Vagina (tissue), 2 donors: ENCODE data around the gene SLC1A3.
"Not testable (repeated sequence)": the region's sequence is repeated elsewhere in the genome, so short reads cannot be mapped to it uniquely, and the experiment has no call there.

ENCODE experiments used
- POLR2A ChIP-seq, 2 donors: fragments of 450-650 bp; IDR thresholded peaks; one replicate each; pipeline ENCODE4 v1.6.1; 2017; ENCODE audit warnings: antibody characterized with exemption in 2 of 2, mild to moderate bottlenecking in 2 of 2, moderate library complexity in 2 of 2
- POLR2AphosphoS5 ChIP-seq, 2 donors: sonication (generic); formaldehyde crosslinking; IDR thresholded peaks; one replicate each; pipeline ENCODE4 v1.9.0; 2017; ENCODE audit warnings: antibody characterized with exemption in 2 of 2, mild to moderate bottlenecking in 2 of 2, low read depth in 1 of 2; ENCODE audit not compliant: insufficient read depth in 1 of 2

GRCh38 chr5:36643841-36644240 lies 37.4 kb downstream of the SLC1A3 start:
- TF ChIP-seq POLR2AphosphoS5 (IDR thresholded peaks at IDR 0.05; ENCODE audit: insufficient read depth in 1 of 2, low read depth in 1 of 2); POLR2A (IDR thresholded peaks at IDR 0.05): not testable (repeated sequence)
